Activated T-cell treated with anti-CD3 and anti-CD28 coated beads, Interleukin-2, amount 50 U/mL, for 4 hours (primary cell): ENCODE data around the gene GSTO1. TPM values are rescaled to one million over a fixed set of nuclear protein-coding genes. Genes with fewer than 3 reads are reported as not detected.

Experiments used
- ATAC-seq, 2 donors: fragments of 200-7000 bp; cut with Tn5 transposase; one replicate each; pipeline ENCODE4 v1.10.0; 2021
- DNase-seq: peaks from one replicate; pipeline ENCODE4 v3.0.0-alpha.2; 2020
- H3K27me3 Mint-ChIP-seq: one replicate; pipeline ENCODE4 v1.8.0; 2021; ENCODE audit warnings: low read depth, mixed read lengths
- H3K36me3 Mint-ChIP-seq: one replicate; pipeline ENCODE4 v1.8.0; 2022; ENCODE audit warnings: mixed read lengths; ENCODE audit not compliant: insufficient read depth
- H3K4me1 Mint-ChIP-seq: one replicate; pipeline ENCODE4 v1.8.0; 2021; ENCODE audit warnings: low read depth, mixed read lengths
- H3K4me3 Mint-ChIP-seq: one replicate; pipeline ENCODE4 v1.8.0; 2021; ENCODE audit warnings: mild to moderate bottlenecking, moderate library complexity, mixed read lengths
- H3K9me3 Mint-ChIP-seq: one replicate; pipeline ENCODE4 v1.8.0; 2021; ENCODE audit warnings: mixed read lengths
- total RNA-seq, 3 donors: library from RNA; stranded (reverse); gene quantifications; one replicate each; pipeline ENCODE4 v1.2.1, GENCODE V29; 2021

GSTO1 gene
- total RNA-seq, 3 donors from 2014 or later, result 74.8 to 115 (median 94.5) TPM

DNA sequence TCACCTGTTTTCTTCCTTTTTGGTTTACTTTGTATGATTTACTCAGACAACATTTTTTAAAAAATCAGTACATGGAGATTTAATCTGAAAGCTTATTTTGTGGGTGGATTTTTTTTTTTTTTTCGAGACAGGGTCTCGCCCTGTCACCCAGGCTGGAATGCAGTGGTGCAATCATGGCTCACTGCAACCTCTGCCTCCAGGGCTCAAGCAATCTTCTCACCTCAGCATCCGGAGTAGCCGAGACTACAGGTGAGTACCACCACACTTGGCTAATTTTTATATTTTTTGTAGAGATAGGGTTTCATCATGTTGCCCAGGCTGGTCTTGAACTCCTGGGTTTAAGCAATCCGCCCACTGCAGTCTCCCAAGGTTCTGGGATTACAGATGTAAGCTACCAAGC, 2.5 kb downstream of the GSTO1 start:
- Mint-ChIP-seq H3K36me3 (peaks cover 39% of the 10 kb centered on the region), H3K27me3 (no peaks in the 10 kb centered on the region), H3K9me3 (no peaks in the 10 kb centered on the region), H3K4me3 (no peak overlapping the region), H3K4me1 (peaks cover 73% of the 10 kb centered on the region)
- ATAC-seq (no peak), DNase-seq (no peak)

DNA sequence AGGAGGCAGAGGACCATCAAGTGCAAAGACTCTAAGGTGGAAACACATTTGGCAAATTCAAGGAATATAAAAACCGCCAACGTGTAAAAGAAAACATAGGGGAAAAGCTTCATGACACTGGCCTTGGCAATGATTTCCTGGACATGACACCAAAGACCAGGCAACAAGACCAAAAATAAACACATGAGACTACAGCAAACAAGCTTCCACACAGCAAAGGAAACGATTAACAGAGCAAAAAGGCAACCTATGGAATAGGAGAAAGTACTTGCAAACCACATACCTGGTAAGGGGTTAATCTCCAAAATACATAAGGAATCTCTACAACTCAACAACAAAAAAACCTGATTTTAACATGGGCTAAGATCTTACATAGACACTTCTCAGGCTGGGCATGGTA, 3.5 kb downstream of the GSTO1 start:
- Mint-ChIP-seq H3K27me3 (no peaks in the 10 kb centered on the region), H3K9me3 (no peaks in the 10 kb centered on the region), H3K36me3 (peaks cover 39% of the 10 kb centered on the region), H3K4me1 (peaks cover 73% of the 10 kb centered on the region), H3K4me3 (no peak overlapping the region)
- DNase-seq (no peak), ATAC-seq (no peak)

- peaks cover 46% of the 10 kb centered on the region for H3K36me3 Mint-ChIP-seq
- H3K4me3 Mint-ChIP-seq, result no peak overlapping the region
These were observed 4.8 kb downstream of the GSTO1 start for GRCh38 chr10:104259456-104259855.

GRCh38 chr10:104259999-104260774, 5.5 kb downstream of the GSTO1 start:
- no peaks in the 10 kb centered on the region for H3K27me3 Mint-ChIP-seq
- H3K4me1 Mint-ChIP-seq, result peaks cover 76% of the 10 kb centered on the region
- ATAC-seq (peak; percentile 9 to 20), DNase-seq (no peak)
- H3K4me3 Mint-ChIP-seq, result peak overlapping the region; percentile 55
- H3K36me3 Mint-ChIP-seq, result peaks cover 50% of the 10 kb centered on the region
- H3K9me3 Mint-ChIP-seq, result no peaks in the 10 kb centered on the region

More at GRCh38 chr10:104259456-104259855, 4.8 kb downstream of the GSTO1 start:
- peaks cover 72% of the 10 kb centered on the region for H3K4me1 Mint-ChIP-seq
- ATAC-seq, result no peak
- no peak for DNase-seq
- H3K9me3 Mint-ChIP-seq, result no peaks in the 10 kb centered on the region
- no peaks in the 10 kb centered on the region for H3K27me3 Mint-ChIP-seq

DNA sequence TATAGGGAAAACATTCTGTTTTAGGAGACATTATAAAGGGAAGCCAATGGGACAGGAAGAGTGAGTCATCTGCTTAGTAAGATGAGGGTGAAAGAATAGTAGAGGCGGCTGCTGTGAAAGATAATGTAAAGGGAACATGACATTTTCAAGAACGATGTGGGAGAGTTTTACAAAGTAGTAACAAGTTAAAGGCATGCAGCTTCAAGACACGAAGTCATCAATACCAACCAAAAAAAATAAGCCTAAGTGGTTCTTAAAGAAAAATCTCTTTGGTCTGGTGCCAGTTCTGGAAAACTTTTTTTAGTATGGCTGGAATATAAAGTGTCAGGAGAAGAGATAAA, 6.1 kb downstream of the GSTO1 start:
- peaks cover 79% of the 10 kb centered on the region for H3K4me1 Mint-ChIP-seq
- H3K9me3 Mint-ChIP-seq, result no peaks in the 10 kb centered on the region
- peak overlapping the region; percentile 55 for H3K4me3 Mint-ChIP-seq
- H3K36me3 Mint-ChIP-seq, result peaks cover 56% of the 10 kb centered on the region
- H3K27me3 Mint-ChIP-seq, result no peaks in the 10 kb centered on the region
- DNase-seq, result no peak
- ATAC-seq, result peak; percentile 80 to 82

DNA sequence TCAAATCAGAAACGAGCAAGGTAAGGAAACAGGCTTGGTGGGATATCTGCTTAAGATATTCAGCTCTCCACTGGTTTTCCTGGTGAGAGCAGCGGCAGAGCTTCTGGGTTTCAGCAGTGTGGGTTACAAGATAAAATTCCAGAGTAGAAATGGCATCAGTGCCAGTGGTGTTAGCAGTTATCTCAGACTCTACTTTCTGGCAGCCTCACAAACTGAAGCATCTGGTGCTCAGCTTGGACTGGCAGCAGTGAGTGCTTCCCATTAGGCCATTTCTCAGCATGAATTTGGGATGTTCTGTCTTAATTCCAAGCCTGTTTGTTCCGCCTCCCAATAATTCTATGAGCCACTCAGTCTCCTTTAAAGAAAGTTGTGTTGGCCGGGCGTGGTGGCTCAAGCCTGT, 7.4 kb downstream of the GSTO1 start:
- DNase-seq (no peak), ATAC-seq (no peak)
- Mint-ChIP-seq H3K36me3 (peaks cover 62% of the 10 kb centered on the region), H3K9me3 (no peaks in the 10 kb centered on the region), H3K4me1 (peaks cover 77% of the 10 kb centered on the region), H3K4me3 (no peak overlapping the region), H3K27me3 (no peaks in the 10 kb centered on the region)

- H3K36me3 Mint-ChIP-seq, result peaks cover 56% of the 10 kb centered on the region
These were observed 10.1 kb downstream of the GSTO1 start for GRCh38 chr10:104264783-104265182.

GRCh38 chr10:104267721-104268404, 13.2 kb downstream of the GSTO1 start:
- Mint-ChIP-seq H3K4me1 (peaks cover 44% of the 10 kb centered on the region), H3K36me3 (peaks cover 37% of the 10 kb centered on the region), H3K9me3 (no peaks in the 10 kb centered on the region), H3K4me3 (peak overlapping the region; percentile 87), H3K27me3 (no peaks in the 10 kb centered on the region)
- DNase-seq, result no peak
- peak; percentile 46 to 48 for ATAC-seq

More at GRCh38 chr10:104264783-104265182, 10.1 kb downstream of the GSTO1 start:
- DNase-seq (no peak), ATAC-seq (no peak)
- Mint-ChIP-seq H3K9me3 (no peaks in the 10 kb centered on the region), H3K4me3 (no peak overlapping the region), H3K27me3 (no peaks in the 10 kb centered on the region), H3K4me1 (peaks cover 68% of the 10 kb centered on the region)

DNA sequence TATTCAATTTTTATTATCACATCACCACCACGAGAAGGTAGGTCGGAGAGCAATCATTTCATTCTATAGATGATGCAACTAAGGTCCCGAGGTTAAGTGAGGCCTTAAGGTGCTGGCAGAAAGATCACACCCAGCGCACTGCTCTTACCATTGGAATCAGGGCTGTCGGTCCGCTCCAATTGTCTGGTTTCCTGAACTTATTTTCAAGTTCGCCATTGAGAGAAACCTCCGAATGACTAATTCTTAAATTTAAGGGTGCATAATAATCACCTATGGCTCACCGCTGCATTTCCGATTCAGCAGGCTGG, 13.7 kb downstream of the GSTO1 start:
- no peak for DNase-seq
- H3K4me1 Mint-ChIP-seq, result peaks cover 43% of the 10 kb centered on the region
- H3K4me3 Mint-ChIP-seq, result peak overlapping the region; percentile 87
- H3K36me3 Mint-ChIP-seq, result peaks cover 37% of the 10 kb centered on the region
- H3K9me3 Mint-ChIP-seq, result no peaks in the 10 kb centered on the region
- H3K27me3 Mint-ChIP-seq, result no peaks in the 10 kb centered on the region
- no peak for ATAC-seq

- H3K27me3 Mint-ChIP-seq, result no peaks in the 10 kb centered on the region
- H3K4me3 Mint-ChIP-seq, result peak within 1 kb of the TSS; percentile 87
- ATAC-seq (peak; percentile 92 to 94), DNase-seq (peak; percentile 94)
- peaks cover 34% of the 10 kb centered on the region for H3K36me3 Mint-ChIP-seq
- peaks cover 37% of the 10 kb centered on the region for H3K4me1 Mint-ChIP-seq
- H3K9me3 Mint-ChIP-seq, result no peaks in the 10 kb centered on the region
These were observed 14.3 kb downstream of the GSTO1 start, which contains the start of gene GSTO2 for GRCh38 chr10:104268713-104269645. Gene GSTO2, plus strand, starts transcription at chr10:104269184. Its CDS starts 5,732 bp downstream, at chr10:104274916.

DNA sequence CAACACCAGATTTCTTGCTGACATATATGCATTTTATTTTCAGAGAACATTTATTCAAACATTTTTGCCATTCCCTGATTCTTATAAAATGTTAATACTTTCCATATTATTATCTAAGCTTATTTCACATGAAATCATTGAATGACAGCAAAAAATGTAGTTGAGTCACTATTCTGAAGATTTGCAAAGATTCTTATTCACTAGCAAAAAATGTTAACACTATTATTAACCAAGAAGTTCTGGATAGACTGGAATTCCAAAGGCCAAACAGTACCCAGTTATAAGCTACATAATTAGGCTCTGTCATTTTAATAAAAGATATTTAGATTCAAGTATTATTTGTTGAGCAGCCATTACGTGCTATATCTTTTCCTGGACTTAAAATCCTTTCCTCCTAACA, 18.6 kb downstream of the GSTO1 start:
- H3K27me3 Mint-ChIP-seq, result peaks cover 8% of the 10 kb centered on the region
- ATAC-seq (no peak), DNase-seq (no peak)
- no peak overlapping the region for H3K4me3 Mint-ChIP-seq
- peaks cover 2% of the 10 kb centered on the region for H3K36me3 Mint-ChIP-seq
- H3K9me3 Mint-ChIP-seq, result no peaks in the 10 kb centered on the region
- H3K4me1 Mint-ChIP-seq, result peaks cover 7% of the 10 kb centered on the region

DNA sequence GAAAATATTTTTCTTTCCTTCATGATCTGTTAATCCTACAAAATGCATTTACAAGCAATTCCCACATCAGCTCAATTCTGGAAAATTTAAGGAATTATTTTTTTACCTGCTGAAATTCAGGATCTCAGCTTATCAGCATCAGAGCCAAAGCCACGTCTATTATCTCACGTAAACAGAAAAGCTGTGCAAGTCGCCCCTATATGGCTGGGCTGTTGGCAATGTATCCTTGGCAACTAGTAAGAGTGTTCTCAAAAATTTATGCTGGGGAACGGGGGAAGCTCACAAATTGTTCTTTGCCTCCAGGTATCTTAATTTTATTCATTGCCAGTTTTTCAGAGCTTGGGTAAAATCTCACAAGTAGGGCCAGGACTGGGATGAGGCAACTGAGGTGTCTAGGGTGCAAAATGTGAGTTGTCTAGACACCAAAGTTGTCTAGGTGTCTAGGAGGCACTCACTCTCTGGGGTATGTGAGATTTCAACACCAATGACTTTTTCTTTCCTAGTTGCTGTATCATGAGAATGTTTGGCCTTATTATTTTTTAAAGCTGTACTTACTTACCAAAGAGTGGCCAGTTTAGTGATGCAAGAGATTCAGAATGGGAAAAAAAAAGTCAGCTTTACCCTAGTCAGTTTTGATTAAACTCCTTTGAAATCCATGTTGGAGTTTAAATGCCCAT, 19.3 kb downstream of the GSTO1 start:
- H3K4me1 Mint-ChIP-seq, result peaks cover 7% of the 10 kb centered on the region
- no peaks in the 10 kb centered on the region for H3K9me3 Mint-ChIP-seq
- ATAC-seq (no peak), DNase-seq (no peak)
- H3K27me3 Mint-ChIP-seq, result peaks cover 8% of the 10 kb centered on the region
- no peaks in the 10 kb centered on the region for H3K36me3 Mint-ChIP-seq
- no peak overlapping the region for H3K4me3 Mint-ChIP-seq

DNA sequence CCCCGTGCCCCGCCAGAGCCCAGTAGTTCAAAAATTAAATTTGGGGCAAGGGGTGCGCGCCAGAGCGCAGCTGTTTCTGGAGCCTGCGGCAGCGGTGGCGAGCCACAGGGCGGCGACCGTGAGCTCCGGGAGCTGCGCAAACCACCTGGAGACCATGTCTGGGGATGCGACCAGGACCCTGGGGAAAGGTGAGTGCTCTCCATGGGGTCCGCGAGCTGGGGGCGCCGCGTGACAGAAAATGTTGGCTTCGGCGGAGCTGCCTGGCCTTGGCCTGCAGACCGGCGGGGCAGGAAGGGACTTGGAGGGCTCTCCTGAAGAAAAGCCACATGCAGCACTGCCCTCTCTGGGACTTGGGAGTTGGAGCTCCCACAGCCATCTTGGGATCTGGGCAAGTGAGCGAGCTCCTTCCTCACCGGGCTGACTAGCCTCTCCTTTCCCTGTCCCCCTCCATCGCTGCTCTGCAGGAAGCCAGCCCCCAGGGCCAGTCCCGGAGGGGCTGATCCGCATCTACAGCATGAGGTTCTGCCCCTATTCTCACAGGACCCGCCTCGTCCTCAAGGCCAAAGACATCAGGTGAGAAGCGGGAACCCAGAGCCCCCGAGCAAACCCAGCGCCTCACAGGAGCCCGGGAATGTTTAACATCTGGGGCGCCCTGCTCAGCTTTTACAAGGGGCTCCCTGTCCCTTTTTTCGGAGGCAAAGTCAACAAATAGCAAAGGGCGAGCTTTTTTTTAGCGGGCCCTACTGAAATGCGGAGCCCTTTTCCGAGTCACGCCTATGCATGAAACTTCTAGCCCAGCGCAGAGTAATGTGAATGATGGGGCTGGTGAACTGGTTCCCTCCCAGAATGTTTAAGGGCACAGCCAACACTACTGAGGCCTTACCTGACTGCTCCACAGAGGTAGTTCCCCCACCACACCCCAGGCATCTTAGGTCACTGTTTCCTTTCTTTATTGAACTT, 20.4 kb downstream of the GSTO1 start:
- DNase-seq (peak; percentile 47), ATAC-seq (peak; percentile 91 to 93)
- Mint-ChIP-seq H3K4me1 (peaks cover 4% of the 10 kb centered on the region), H3K4me3 (peak overlapping the region; percentile 43), H3K27me3 (peaks cover 8% of the 10 kb centered on the region), H3K9me3 (no peaks in the 10 kb centered on the region), H3K36me3 (no peaks in the 10 kb centered on the region)
